ENCODE data around the gene SLC35A1.

The SLC35A1 gene

GRCh38 chr6:87522686-87523085, 49.9 kb downstream of the SLC35A1 start:
- no peak for DNase-seq (ENCODE audit: low read depth in 3 of 3, low spot score in 1 of 3)

GRCh38 chr6:87529221-87529620, 56.4 kb downstream of the SLC35A1 start:
- DNase-seq (ENCODE audit: low read depth in 3 of 3, low spot score in 1 of 3) = no peak

GRCh38 chr6:87534377-87535047, 61.7 kb downstream of the SLC35A1 start:
- no peak for DNase-seq (ENCODE audit: low read depth in 3 of 3, low spot score in 1 of 3)

- no peak for DNase-seq (ENCODE audit: low read depth in 3 of 3, low spot score in 1 of 3)
Measured at GRCh38 chr6:87538510-87539260, 65.9 kb downstream of the SLC35A1 start.

- DNase-seq (ENCODE audit: low read depth in 3 of 3, low spot score in 1 of 3) = no peak
Measured at GRCh38 chr6:87539554-87539953, 66.8 kb downstream of the SLC35A1 start.

GRCh38 chr6:87540539-87540938, 67.8 kb downstream of the SLC35A1 start:
- DNase-seq (ENCODE audit: low read depth in 3 of 3, low spot score in 1 of 3) = no peak

- DNase-seq (ENCODE audit: low read depth in 3 of 3, low spot score in 1 of 3) = no peak
Measured at GRCh38 chr6:87541041-87541440, 68.3 kb downstream of the SLC35A1 start.

- DNase-seq (ENCODE audit: low read depth in 3 of 3, low spot score in 1 of 3) = no peak
Measured at GRCh38 chr6:87541744-87542143, 69.0 kb downstream of the SLC35A1 start.

- DNase-seq (ENCODE audit: low read depth in 3 of 3, low spot score in 1 of 3) = no peak
Measured at GRCh38 chr6:87543696-87544473, 71.1 kb downstream of the SLC35A1 start.

- no peak for DNase-seq (ENCODE audit: low read depth in 3 of 3, low spot score in 1 of 3)
Measured at GRCh38 chr6:87544474-87544735, 71.6 kb downstream of the SLC35A1 start.

- no peak for DNase-seq (ENCODE audit: low read depth in 3 of 3, low spot score in 1 of 3)
Measured at GRCh38 chr6:87551799-87552198, 79.0 kb downstream of the SLC35A1 start.

GRCh38 chr6:87553159-87553765, 80.5 kb downstream of the SLC35A1 start:
- DNase-seq (ENCODE audit: low read depth in 3 of 3, low spot score in 1 of 3) = no peak

- DNase-seq (ENCODE audit: low read depth in 3 of 3, low spot score in 1 of 3) = no peak
Measured at GRCh38 chr6:87555506-87555905, 82.7 kb downstream of the SLC35A1 start.

GRCh38 chr6:87558446-87558845, 85.7 kb downstream of the SLC35A1 start:
- DNase-seq (ENCODE audit: low read depth in 3 of 3, low spot score in 1 of 3) = no peak

GRCh38 chr6:87561017-87561416, 88.2 kb downstream of the SLC35A1 start:
- DNase-seq (ENCODE audit: low read depth in 3 of 3, low spot score in 1 of 3) = no peak

Measured in stimulated activated CD4-positive, alpha-beta T cell treated with anti-CD3 and anti-CD28 coated beads, TNF-alpha, amount 100 ng/mL, for 1 hour (primary cell).